Suprapubic skin (tissue), 4 donors: ENCODE measurements around the gene ZNF358. TPM values are rescaled to one million over a fixed set of nuclear protein-coding genes. Genes with fewer than 3 reads are reported as not detected.

Source experiments
- DNase-seq, 2 donors: peaks; one replicate each; pipeline ENCODE4 v3.0.0-alpha.2; 2019; ENCODE audit warnings: low spot score in 2 of 2
- H3K27ac ChIP-seq: fragments of 200-600 bp; sonication (generic); one replicate; pipeline ENCODE4 v1.5.1; 2019
- H3K27me3 ChIP-seq: fragments of 200-600 bp; sonication (generic); one replicate; pipeline ENCODE4 v1.5.1; 2019
- H3K36me3 ChIP-seq: fragments of 200-600 bp; sonication (generic); one replicate; pipeline ENCODE4 v1.5.1; 2019
- H3K4me1 ChIP-seq: fragments of 200-600 bp; sonication (generic); one replicate; pipeline ENCODE4 v1.5.1; 2019
- H3K4me3 ChIP-seq: fragments of 200-600 bp; sonication (generic); one replicate; pipeline ENCODE4 v1.5.1; 2019; ENCODE audit warnings: mild to moderate bottlenecking
- H3K9me3 ChIP-seq: fragments of 200-600 bp; sonication (generic); one replicate; pipeline ENCODE4 v1.5.1; 2019
- EP300 ChIP-seq: sonication (generic); formaldehyde crosslinking; IDR thresholded peaks from one replicate; pipeline ENCODE4 v1.6.1; 2017; ENCODE audit warnings: antibody characterized with exemption
- POLR2A ChIP-seq, 2 donors: fragments of 450-650 bp; IDR thresholded peaks; one replicate each; pipeline ENCODE4 v1.6.1; 2017; ENCODE audit warnings: antibody characterized with exemption in 2 of 2, mild to moderate bottlenecking in 2 of 2, moderate library complexity in 2 of 2
- POLR2AphosphoS5 ChIP-seq, 3 donors: sonication (generic); formaldehyde crosslinking; IDR thresholded peaks; one replicate each; pipeline ENCODE4 v1.6.1; 2017; ENCODE audit warnings: antibody characterized with exemption in 3 of 3
- WGBS: methylation state at CpG from one replicate; pipeline ENCODE4 v1.1.5; 2018; 5-methylcytosine and 5-hydroxymethylcytosine counted together
- total RNA-seq, 4 donors: library from RNA; depleted of rRNA; stranded (reverse); fragments of >200 nt; gene quantifications; one replicate each; pipeline ENCODE4 v1.1.0, GENCODE V29; 2016
- TF ChIP-seq, protein P1 (sequence below), 2 donors: fragments of 200-600 bp in 1 of 2; fragments of 450-650 bp in 1 of 2; sonication (generic) in 1 of 2; IDR thresholded peaks; one replicate each; pipeline ENCODE4 v1.5.1; 2016 to 2019; ENCODE audit warnings: antibody characterized with exemption in 2 of 2, mild to moderate bottlenecking in 1 of 2, moderate library complexity in 1 of 2

The ZNF358 gene
- total RNA-seq, 4 donors from 2014 or later: 28.7 to 48.5 (median 39.5) TPM

GRCh38 chr19:7483720-7484201 is 32.1 kb upstream of the ZNF358 start:
- H3K36me3 ChIP-seq: no peaks in the 10 kb centered on the region
- H3K4me1 ChIP-seq: peaks cover 32% of the 10 kb centered on the region
- DNase-seq: no peak
- no peaks in the 10 kb centered on the region for H3K9me3 ChIP-seq
- TF ChIP-seq, protein P1, sequence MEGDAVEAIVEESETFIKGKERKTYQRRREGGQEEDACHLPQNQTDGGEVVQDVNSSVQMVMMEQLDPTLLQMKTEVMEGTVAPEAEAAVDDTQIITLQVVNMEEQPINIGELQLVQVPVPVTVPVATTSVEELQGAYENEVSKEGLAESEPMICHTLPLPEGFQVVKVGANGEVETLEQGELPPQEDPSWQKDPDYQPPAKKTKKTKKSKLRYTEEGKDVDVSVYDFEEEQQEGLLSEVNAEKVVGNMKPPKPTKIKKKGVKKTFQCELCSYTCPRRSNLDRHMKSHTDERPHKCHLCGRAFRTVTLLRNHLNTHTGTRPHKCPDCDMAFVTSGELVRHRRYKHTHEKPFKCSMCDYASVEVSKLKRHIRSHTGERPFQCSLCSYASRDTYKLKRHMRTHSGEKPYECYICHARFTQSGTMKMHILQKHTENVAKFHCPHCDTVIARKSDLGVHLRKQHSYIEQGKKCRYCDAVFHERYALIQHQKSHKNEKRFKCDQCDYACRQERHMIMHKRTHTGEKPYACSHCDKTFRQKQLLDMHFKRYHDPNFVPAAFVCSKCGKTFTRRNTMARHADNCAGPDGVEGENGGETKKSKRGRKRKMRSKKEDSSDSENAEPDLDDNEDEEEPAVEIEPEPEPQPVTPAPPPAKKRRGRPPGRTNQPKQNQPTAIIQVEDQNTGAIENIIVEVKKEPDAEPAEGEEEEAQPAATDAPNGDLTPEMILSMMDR (IDR thresholded peaks at IDR 0.05): no peak
- TF ChIP-seq EP300 (no peak), POLR2AphosphoS5 (IDR thresholded peaks at IDR 0.05) (no peak), POLR2A (IDR thresholded peaks at IDR 0.05) (no peak)
- WGBS: 74% methylated on average over 17 of the region's 17 CpGs
- H3K27me3 ChIP-seq: no peaks in the 10 kb centered on the region
- H3K27ac ChIP-seq: no peak overlapping the region
- no peak overlapping the region for H3K4me3 ChIP-seq

DNA sequence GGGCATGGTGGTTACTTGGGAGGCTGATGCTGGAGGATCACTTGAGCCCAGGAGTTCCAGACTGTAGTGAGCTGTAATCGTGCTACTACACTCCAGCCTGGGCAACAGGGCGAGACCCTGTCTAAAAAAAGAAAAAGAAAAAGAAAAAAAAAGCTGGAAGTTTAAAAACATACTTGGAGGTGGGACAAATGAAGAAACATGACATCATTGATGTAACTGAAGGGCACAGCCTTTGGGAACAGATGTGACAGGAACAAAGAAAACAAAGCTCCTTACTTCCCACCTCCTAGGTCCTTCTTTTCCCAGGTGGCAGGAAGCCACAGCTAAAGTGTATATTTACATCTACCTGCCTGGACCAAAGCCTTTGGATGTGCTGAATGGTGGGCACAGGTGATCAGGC is 29.0 kb upstream of the ZNF358 start:
- Histone ChIP-seq H3K27ac (no peak overlapping the region), H3K36me3 (no peaks in the 10 kb centered on the region), H3K4me3 (no peak overlapping the region), H3K4me1 (peaks cover 34% of the 10 kb centered on the region), H3K27me3 (no peaks in the 10 kb centered on the region), H3K9me3 (no peaks in the 10 kb centered on the region)
- WGBS: 78% methylated on average over 2 of the region's 2 CpGs
- no peak for TF ChIP-seq POLR2AphosphoS5 (IDR thresholded peaks at IDR 0.05)
- TF ChIP-seq, protein P1 (IDR thresholded peaks at IDR 0.05): no peak
- no peak for TF ChIP-seq POLR2A (IDR thresholded peaks at IDR 0.05)
- no peak for TF ChIP-seq EP300
- DNase-seq: no peak

- H3K4me3 ChIP-seq: peak within 1 kb of the TSS; percentile 71
- H3K27me3 ChIP-seq: no peaks in the 10 kb centered on the region
- peak; percentile 93 to 95 for DNase-seq
- 2% methylated on average over 14 of the region's 49 CpGs for WGBS
- H3K9me3 ChIP-seq: no peaks in the 10 kb centered on the region
- H3K36me3 ChIP-seq: no peaks in the 10 kb centered on the region
- no peak for TF ChIP-seq EP300
- TF ChIP-seq, protein P1 (IDR thresholded peaks at IDR 0.05): no peak
- peak in 1 of 2 donors; percentile 61 for TF ChIP-seq POLR2A (IDR thresholded peaks at IDR 0.05)
- peaks cover 16% of the 10 kb centered on the region for H3K4me1 ChIP-seq
- H3K27ac ChIP-seq: peak within 1 kb of the TSS; percentile 79
Measured at GRCh38 chr19:7488736-7489353, 27.1 kb upstream of the ZNF358 start, which contains the start of gene PEX11G. Gene PEX11G (minus strand): TSS chr19:7489035. CDS start chr19:7489010, 25 bp downstream.

DNA sequence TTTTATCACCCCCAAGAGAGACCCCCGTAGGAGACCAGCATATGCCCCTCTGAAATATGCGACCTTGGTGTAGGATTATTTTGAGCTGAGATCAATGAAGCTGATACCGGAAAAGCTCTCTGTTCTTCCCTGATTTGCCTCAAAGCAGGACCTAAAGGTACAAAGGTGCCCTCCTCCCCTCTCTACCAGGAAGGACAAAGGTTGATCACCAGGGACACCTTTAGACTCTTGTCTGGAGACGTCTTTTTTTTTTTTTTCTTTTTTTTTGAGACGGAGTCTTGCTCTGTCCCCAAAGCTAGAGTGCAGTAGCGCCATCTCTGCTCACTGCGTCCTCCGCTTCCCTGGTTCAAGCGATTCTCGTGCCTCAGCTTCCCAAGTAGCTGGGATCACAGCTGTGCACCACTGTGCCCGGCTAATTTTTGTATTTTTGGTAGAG is 26.3 kb upstream of the ZNF358 start:
- Histone ChIP-seq H3K36me3 (no peaks in the 10 kb centered on the region), H3K4me3 (peak overlapping the region; percentile 71), H3K4me1 (peaks cover 24% of the 10 kb centered on the region), H3K27me3 (no peaks in the 10 kb centered on the region), H3K9me3 (no peaks in the 10 kb centered on the region), H3K27ac (no peak overlapping the region)
- TF ChIP-seq POLR2A (IDR thresholded peaks at IDR 0.05) (no peak), EP300 (no peak), POLR2AphosphoS5 (IDR thresholded peaks at IDR 0.05) (no peak)
- TF ChIP-seq, protein P1 (IDR thresholded peaks at IDR 0.05): no peak
- WGBS: 66% methylated on average over 11 of the region's 11 CpGs
- no peak for DNase-seq

DNA sequence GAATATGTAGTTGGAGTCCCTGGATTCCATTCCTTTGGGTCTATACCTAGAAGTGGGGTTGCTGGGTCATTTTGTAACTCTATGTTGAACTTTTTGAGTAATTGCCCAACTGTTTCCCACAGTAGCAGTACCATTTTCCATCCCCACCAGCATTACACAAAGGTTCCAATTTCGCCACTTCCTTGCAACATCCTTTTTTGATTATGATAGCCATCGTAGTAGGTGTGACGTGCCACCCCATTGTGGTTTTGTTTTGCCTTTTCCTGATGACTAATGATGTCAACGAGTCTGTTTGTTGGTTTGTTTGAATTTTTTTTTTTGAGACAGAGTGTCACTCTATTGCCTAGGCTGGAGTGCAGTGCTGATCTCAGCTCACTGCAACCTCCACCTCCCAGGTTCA is 23.8 kb upstream of the ZNF358 start:
- no peak for DNase-seq
- WGBS: 49% methylated on average over 4 of the region's 4 CpGs
- no peak overlapping the region for H3K27ac ChIP-seq
- H3K4me1 ChIP-seq: peaks cover 29% of the 10 kb centered on the region
- H3K36me3 ChIP-seq: no peaks in the 10 kb centered on the region
- H3K4me3 ChIP-seq: no peak overlapping the region
- TF ChIP-seq, protein P1 (IDR thresholded peaks at IDR 0.05): no peak
- TF ChIP-seq POLR2A (IDR thresholded peaks at IDR 0.05) (no peak), POLR2AphosphoS5 (IDR thresholded peaks at IDR 0.05) (no peak)
- no peaks in the 10 kb centered on the region for H3K9me3 ChIP-seq
- H3K27me3 ChIP-seq: no peaks in the 10 kb centered on the region
